ENCODE data around the gene PMPCA.

Gene PMPCA

DNA sequence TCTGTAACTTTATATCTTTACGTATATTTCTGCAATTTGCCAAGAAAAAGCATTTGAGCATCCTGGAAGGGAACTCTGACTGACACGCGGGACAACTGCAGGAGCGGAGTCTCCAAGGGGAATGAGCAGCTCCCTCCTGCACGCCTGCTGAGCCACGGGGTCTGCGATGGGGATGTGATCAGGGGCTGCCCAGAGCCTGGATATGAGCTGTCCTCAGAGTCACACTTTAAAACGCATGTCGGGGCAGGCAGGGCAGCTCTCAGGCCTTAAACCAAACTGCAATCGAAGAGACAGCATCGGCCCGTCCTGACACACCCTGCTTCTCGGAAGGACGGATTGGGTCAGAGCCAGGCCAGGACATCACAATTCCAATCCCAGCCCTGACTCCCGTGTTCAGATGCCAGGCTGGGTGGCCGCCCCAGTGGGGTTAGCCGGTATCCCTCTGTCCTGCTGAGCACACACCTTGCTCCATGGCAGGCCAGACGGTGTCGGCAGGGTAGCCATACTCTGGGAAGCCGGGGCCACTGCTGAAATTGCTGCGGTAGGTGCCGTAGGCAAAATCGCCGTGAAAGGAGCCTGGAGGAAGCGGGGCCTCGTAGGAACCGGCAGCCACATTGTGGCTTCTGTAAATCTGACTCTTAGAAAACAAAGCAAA lies 55.2 kb downstream of the PMPCA start:
- Histone ChIP-seq H3K27ac (no peak overlapping the region), H3K9me3 (ENCODE audit: severe bottlenecking) (no peaks in the 10 kb centered on the region), H3K4me3 (ENCODE audit: low read depth, low read length) (no peak overlapping the region), H3K27me3 (ENCODE audit: insufficient read depth, low read depth, severe bottlenecking) (no peaks in the 10 kb centered on the region), H3K36me3 (peaks cover 96% of the 10 kb centered on the region)
- TF ChIP-seq, protein P1, sequence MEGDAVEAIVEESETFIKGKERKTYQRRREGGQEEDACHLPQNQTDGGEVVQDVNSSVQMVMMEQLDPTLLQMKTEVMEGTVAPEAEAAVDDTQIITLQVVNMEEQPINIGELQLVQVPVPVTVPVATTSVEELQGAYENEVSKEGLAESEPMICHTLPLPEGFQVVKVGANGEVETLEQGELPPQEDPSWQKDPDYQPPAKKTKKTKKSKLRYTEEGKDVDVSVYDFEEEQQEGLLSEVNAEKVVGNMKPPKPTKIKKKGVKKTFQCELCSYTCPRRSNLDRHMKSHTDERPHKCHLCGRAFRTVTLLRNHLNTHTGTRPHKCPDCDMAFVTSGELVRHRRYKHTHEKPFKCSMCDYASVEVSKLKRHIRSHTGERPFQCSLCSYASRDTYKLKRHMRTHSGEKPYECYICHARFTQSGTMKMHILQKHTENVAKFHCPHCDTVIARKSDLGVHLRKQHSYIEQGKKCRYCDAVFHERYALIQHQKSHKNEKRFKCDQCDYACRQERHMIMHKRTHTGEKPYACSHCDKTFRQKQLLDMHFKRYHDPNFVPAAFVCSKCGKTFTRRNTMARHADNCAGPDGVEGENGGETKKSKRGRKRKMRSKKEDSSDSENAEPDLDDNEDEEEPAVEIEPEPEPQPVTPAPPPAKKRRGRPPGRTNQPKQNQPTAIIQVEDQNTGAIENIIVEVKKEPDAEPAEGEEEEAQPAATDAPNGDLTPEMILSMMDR (IDR thresholded peaks at IDR 0.05; ENCODE audit: low read depth, low read length): no peak
- DNase-seq: no peak

DNA sequence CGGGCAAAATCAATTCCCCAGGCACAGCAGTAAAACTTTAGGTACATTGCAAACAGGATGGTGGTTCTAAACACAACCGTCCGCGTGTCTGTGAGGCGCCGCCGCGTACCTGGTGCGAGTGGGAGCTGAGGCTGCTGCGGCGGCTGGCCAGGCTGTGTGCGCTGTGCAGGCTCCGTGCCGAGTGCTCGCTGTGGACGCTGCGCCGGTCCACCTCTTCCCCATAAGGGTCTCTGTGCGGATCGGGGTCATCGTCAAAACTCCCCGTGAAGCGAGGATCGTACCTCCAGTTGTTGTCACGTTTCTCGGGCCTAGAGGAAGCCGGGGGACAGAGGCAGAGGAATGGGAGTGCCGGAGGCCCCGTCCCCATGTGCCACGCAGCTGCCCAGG lies 55.7 kb downstream of the PMPCA start:
- no peak for DNase-seq

DNA sequence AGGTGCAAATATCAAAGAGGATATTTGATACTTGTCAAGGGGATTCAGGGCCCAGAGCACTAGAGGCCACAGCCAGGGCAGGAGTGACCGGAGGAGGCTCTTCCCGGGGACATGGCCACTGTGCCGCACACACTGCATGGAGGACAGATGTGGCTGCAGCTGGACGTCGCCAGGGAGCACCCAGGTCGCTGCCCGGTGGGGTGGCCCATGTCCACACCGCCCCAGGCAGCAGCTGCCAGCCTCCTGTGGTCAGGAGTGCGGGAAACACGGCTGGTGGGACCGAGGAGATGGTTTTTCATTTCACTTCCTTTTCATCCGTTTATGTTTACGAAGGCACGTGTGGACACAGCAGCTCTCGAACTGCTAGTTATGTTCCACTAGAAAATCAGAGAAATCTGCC lies 57.3 kb downstream of the PMPCA start:
- H3K4me3 ChIP-seq (ENCODE audit: low read depth, low read length): no peak overlapping the region
- no peaks in the 10 kb centered on the region for H3K9me3 ChIP-seq (ENCODE audit: severe bottlenecking)
- TF ChIP-seq, protein P1 (IDR thresholded peaks at IDR 0.05; ENCODE audit: low read depth, low read length): no peak
- peaks cover 99% of the 10 kb centered on the region for H3K36me3 ChIP-seq
- DNase-seq: no peak
- H3K27me3 ChIP-seq (ENCODE audit: insufficient read depth, low read depth, severe bottlenecking): no peaks in the 10 kb centered on the region
- H3K27ac ChIP-seq: no peak overlapping the region

More for the DNA sequence above, 55.7 kb downstream of the PMPCA start:
- Histone ChIP-seq H3K27ac (no peak overlapping the region), H3K9me3 (ENCODE audit: severe bottlenecking) (no peaks in the 10 kb centered on the region), H3K4me3 (ENCODE audit: low read depth, low read length) (no peak overlapping the region), H3K27me3 (ENCODE audit: insufficient read depth, low read depth, severe bottlenecking) (no peaks in the 10 kb centered on the region), H3K36me3 (peaks cover 96% of the 10 kb centered on the region)
- TF ChIP-seq, protein P1 (IDR thresholded peaks at IDR 0.05; ENCODE audit: low read depth, low read length): no peak

DNA sequence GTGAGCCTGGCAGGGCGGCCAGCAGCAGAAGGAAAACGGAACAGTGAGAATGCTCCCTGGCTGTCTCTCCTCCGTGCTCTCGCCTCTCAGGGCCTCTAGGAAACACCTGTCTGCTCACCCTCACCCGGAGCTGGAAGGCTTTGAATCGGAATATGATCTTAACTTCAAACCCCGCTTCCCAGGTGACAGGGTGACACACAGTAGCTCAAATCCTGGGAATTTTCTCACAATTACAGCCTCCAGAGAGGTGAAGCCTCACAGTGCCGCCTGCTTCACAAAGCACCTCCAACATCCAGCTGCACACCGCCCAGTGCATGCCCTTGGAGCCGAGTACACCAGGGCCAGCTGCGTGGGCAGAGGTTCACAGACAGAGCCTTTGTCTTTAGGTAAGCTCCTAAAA lies 59.9 kb downstream of the PMPCA start:
- Histone ChIP-seq H3K27ac (no peak overlapping the region), H3K27me3 (ENCODE audit: insufficient read depth, low read depth, severe bottlenecking) (no peaks in the 10 kb centered on the region), H3K36me3 (peaks cover 99% of the 10 kb centered on the region), H3K4me3 (ENCODE audit: low read depth, low read length) (no peak overlapping the region), H3K9me3 (ENCODE audit: severe bottlenecking) (no peaks in the 10 kb centered on the region)
- TF ChIP-seq, protein P1 (IDR thresholded peaks at IDR 0.05; ENCODE audit: low read depth, low read length): no peak
- DNase-seq: no peak

DNA sequence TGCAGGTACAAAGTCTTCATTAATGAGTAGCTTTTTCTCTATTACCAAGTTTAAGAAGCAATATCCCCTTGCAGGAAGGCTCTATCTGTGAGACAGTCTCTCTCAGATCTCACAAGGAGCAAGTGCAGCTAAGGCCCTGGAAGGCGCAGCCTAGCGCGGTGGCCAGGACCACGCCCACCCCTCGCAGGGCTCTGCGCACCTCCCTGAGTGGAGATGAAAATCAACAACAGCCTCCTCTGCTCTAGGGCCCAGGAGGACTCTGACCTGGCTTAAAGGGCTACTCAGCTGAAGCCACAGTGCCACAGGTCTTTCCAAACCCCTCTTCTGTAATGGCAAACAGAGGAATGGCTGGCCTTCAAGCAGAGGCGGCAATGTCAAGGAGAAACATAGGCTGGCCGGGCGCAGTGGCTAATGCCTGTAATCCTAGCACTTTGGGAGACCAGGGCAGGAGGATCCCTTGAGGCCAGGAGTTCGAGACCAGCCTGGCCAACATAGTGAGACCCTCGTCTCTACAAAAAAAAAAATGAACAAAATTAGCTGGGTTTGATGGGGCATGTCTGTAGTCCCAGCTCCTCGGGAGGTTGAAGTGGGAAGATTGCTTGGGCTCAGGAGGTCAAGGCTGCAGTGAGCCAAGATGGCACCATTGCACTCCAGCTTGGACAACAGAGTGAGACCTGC lies 60.5 kb downstream of the PMPCA start:
- Histone ChIP-seq H3K9me3 (ENCODE audit: severe bottlenecking) (no peaks in the 10 kb centered on the region), H3K4me3 (ENCODE audit: low read depth, low read length) (no peak overlapping the region), H3K27me3 (ENCODE audit: insufficient read depth, low read depth, severe bottlenecking) (no peaks in the 10 kb centered on the region), H3K27ac (no peak overlapping the region), H3K36me3 (peaks cover 99% of the 10 kb centered on the region)
- TF ChIP-seq, protein P1 (IDR thresholded peaks at IDR 0.05; ENCODE audit: low read depth, low read length): no peak
- DNase-seq: no peak

All from WERI-Rb-1 (cell line).